Adrenal gland (tissue), 12 donors: ENCODE results near the gene SPATA19. TPM values are rescaled to one million over a fixed set of nuclear protein-coding genes. Genes with fewer than 3 reads are reported as not detected.

Source experiments
- DNase-seq, 7 donors: peaks; one replicate each; pipeline ENCODE4 v3.0.0-alpha.2; 2019 to 2020
- H3K27ac ChIP-seq, 5 donors: fragments of 200-600 bp; sonication (generic) in 4 of 5; 1 replicate in 3 of 5; 2 replicates in 2 of 5; pipeline versions ENCODE4 v1.5.1 to v1.8.0; 2016 to 2020; ENCODE audit warnings: mild to moderate bottlenecking in 1 of 5
- H3K27me3 ChIP-seq: fragments of 200-600 bp; 2 replicates; pipeline ENCODE4 v1.8.0; 2021
- H3K36me3 ChIP-seq, 2 donors: fragments of 200-600 bp; replicated peaks in 1 of 2; 1 replicate in 1 of 2; 2 replicates in 1 of 2; pipeline versions ENCODE4 v1.5.1 to v1.8.0; 2018 to 2022
- H3K4me1 ChIP-seq, 2 donors: fragments of 200-600 bp; replicated peaks in 1 of 2; 1 replicate in 1 of 2; 2 replicates in 1 of 2; pipeline versions ENCODE4 v1.5.1 to v1.8.0; 2018 to 2021
- H3K4me3 ChIP-seq, 4 donors: fragments of 200-600 bp; sonication (generic) in 3 of 4; one replicate each; pipeline ENCODE4 v1.5.1; 2016 to 2018
- H3K9me3 ChIP-seq, 3 donors: fragments of 200-600 bp; sonication (generic) in 1 of 3; replicated peaks in 1 of 3; 1 replicate in 2 of 3; 2 replicates in 1 of 3; pipeline versions ENCODE4 v1.5.1 to v1.8.0; 2016 to 2021
- POLR2A ChIP-seq, 2 donors: fragments of 450-650 bp; IDR thresholded peaks; one replicate each; pipeline ENCODE4 v1.6.1; 2017; ENCODE audit warnings: antibody characterized with exemption in 2 of 2, mild to moderate bottlenecking in 2 of 2, moderate library complexity in 1 of 2
- WGBS, 4 donors: extraction: QIAGEN DNeasy Blood & Tissue Kit in 2 of 4; methylation state at CpG; one replicate each; pipeline versions ENCODE4 v1.1.5 to v1.1.7; 2013 to 2017; 5-methylcytosine and 5-hydroxymethylcytosine counted together
- intact Hi-C, 2 donors: fragments of 100-400 bp; cut with DNase I; formaldehyde crosslinking; loops; one replicate each; pipeline versions ENCODE4 v1.14.1 to v1.15.0; 2022 to 2023
- polyA plus RNA-seq, 3 donors: library from polyadenylated mRNA; stranded (reverse); fragments of 200-250 nt in 2 of 3; fragments of 350-450 nt in 1 of 3; fragmentation: Illumina TruSeq in 1 of 3; extraction: RNeasy Lipid Tissue Mini Kit (QIAGEN cat#74804) in 1 of 3; gene quantifications; one replicate each; pipeline ENCODE4 v1.2.3, GENCODE V29; 2013 to 2014
- total RNA-seq, 9 donors: library from RNA; depleted of rRNA in 4 of 9; stranded (reverse); fragments of >200 nt in 4 of 9; fragments of 120-200 nt in 1 of 9; fragmentation: NEBNext Ultra II Directional in 1 of 9; extraction: Animal tissue kit (Norgen Biotek cat#: 25700) in 1 of 9; gene quantifications; one replicate each; pipeline versions ENCODE4 v1.1.0 to v1.2.4, GENCODE V29; 2013 to 2023
- TF ChIP-seq, protein P1 (sequence below), 6 experiments: fragments of 450-650 bp in 4 of 6; fragments of 200-600 bp in 2 of 6; sonication (generic) in 1 of 6; IDR thresholded peaks; 1 replicate in 5 of 6; 2 replicates in 1 of 6; pipeline versions ENCODE4 v1.5.1 to v1.8.0; 2016 to 2021; ENCODE audit warnings: antibody characterized with exemption in 6 of 6, mild to moderate bottlenecking in 2 of 6, moderate library complexity in 1 of 6
- donor health status: healthy with polysubstance abuse.
- donor health status: Bipolar disorder and iron deficiency.
- donor health status: DM: yes; HTN: yes; CAD: no.
- donor health status: DM: no; HTN: no; CAD: no.
- donor health status: DM: no; HTN: no; CAD: no.
- donor health status: DM: yes; HTN: yes; CAD: no.

SPATA19 gene
- total and polyA plus RNA-seq, 12 donors = not detected

DNA sequence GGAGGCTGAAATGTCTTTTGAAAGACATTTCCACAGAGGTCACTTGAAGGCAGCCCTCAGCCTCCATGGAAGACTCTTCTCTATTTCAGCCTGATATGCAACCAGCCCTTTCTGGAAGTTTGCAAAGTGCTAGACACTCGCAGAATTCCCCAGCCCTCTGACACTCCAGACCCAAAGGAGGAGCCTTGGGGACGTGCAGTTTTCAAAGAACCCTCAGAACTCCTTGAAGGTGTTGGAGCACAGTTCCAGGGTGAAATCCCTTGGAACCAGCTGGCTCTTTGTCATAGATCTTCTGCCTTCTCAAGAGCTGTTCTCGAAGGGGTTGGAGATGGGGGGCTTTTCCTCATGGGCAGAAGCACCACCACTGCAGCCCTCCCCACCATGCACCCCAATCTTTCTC is 19.6 kb downstream of the SPATA19 start:
- H3K4me1 ChIP-seq = no peaks in the 10 kb centered on the region
- no peak overlapping the region for H3K27ac ChIP-seq
- no peaks in the 10 kb centered on the region for H3K9me3 ChIP-seq
- no peaks in the 10 kb centered on the region for H3K27me3 ChIP-seq
- TF ChIP-seq POLR2A (IDR thresholded peaks at IDR 0.05) = no peak
- TF ChIP-seq, protein P1, sequence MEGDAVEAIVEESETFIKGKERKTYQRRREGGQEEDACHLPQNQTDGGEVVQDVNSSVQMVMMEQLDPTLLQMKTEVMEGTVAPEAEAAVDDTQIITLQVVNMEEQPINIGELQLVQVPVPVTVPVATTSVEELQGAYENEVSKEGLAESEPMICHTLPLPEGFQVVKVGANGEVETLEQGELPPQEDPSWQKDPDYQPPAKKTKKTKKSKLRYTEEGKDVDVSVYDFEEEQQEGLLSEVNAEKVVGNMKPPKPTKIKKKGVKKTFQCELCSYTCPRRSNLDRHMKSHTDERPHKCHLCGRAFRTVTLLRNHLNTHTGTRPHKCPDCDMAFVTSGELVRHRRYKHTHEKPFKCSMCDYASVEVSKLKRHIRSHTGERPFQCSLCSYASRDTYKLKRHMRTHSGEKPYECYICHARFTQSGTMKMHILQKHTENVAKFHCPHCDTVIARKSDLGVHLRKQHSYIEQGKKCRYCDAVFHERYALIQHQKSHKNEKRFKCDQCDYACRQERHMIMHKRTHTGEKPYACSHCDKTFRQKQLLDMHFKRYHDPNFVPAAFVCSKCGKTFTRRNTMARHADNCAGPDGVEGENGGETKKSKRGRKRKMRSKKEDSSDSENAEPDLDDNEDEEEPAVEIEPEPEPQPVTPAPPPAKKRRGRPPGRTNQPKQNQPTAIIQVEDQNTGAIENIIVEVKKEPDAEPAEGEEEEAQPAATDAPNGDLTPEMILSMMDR (IDR thresholded peaks at IDR 0.05) = no peak
- no peak for DNase-seq
- intact Hi-C loops = no loop called here
- no peaks in the 10 kb centered on the region for H3K36me3 ChIP-seq
- 58 to 73% (median 65%) methylated on average over 3 of the region's 3 CpGs for WGBS, 4 donors
- H3K4me3 ChIP-seq = no peak overlapping the region

DNA sequence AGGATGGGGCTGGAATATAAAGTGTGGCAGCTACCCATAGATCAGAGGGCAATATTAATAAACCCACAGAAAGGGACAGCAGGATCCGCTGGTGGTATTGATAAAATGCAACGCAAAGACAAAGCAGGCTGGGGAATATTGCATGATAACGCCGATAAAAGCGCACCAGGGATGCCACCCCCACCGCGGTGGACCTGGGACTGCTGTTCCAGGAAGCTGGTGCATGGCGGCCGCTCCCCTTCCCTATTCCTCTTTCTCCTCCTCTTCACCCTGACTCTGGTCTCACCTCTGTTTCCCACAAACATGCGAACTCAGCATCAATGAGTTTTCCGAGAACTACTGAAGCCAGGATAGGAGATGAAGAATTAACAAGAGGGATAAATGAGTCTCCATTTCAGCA is 20.2 kb downstream of the SPATA19 start:
- TF ChIP-seq, protein P1 (IDR thresholded peaks at IDR 0.05) = no peak
- no peak for TF ChIP-seq POLR2A (IDR thresholded peaks at IDR 0.05)

DNA sequence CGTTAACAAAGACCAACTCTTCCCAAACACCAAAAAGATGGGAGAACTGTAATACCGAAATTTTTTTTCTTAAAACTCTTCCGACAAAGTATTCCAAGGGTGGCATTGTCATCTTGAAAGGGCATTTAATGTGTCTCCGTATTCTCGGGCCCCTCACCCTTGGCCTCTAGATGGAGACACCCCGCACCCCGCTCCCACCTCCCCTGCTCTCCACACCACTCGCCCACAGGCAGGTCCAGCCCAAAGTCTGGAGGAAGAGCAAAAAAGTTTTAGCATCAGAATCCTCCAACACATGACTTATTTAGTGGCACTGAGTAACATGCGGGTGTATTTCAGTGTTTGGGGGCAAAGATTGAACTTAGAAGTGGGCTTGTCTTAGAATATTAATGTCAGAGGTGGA is 20.7 kb downstream of the SPATA19 start:
- intact Hi-C loops = no loop called here
- no peak overlapping the region for H3K4me3 ChIP-seq
- H3K27ac ChIP-seq = no peak overlapping the region
- no peak for DNase-seq
- no peaks in the 10 kb centered on the region for H3K36me3 ChIP-seq
- WGBS, 4 donors = 72 to 84% (median 80%) methylated on average over 9 of the region's 9 CpGs
- H3K4me1 ChIP-seq = no peaks in the 10 kb centered on the region
- H3K27me3 ChIP-seq = no peaks in the 10 kb centered on the region
- H3K9me3 ChIP-seq = no peaks in the 10 kb centered on the region
- no peak for TF ChIP-seq POLR2A (IDR thresholded peaks at IDR 0.05)
- TF ChIP-seq, protein P1 (IDR thresholded peaks at IDR 0.05) = no peak

More for the DNA sequence above, 20.2 kb downstream of the SPATA19 start:
- no peaks in the 10 kb centered on the region for H3K27me3 ChIP-seq
- H3K27ac ChIP-seq = no peak overlapping the region
- 84 to 95% (median 90%) methylated on average over 11 of the region's 11 CpGs for WGBS, 4 donors
- no peak for DNase-seq
- no peaks in the 10 kb centered on the region for H3K9me3 ChIP-seq
- intact Hi-C loops = no loop called here
- H3K4me1 ChIP-seq = no peaks in the 10 kb centered on the region
- H3K36me3 ChIP-seq = no peaks in the 10 kb centered on the region
- no peak overlapping the region for H3K4me3 ChIP-seq

DNA sequence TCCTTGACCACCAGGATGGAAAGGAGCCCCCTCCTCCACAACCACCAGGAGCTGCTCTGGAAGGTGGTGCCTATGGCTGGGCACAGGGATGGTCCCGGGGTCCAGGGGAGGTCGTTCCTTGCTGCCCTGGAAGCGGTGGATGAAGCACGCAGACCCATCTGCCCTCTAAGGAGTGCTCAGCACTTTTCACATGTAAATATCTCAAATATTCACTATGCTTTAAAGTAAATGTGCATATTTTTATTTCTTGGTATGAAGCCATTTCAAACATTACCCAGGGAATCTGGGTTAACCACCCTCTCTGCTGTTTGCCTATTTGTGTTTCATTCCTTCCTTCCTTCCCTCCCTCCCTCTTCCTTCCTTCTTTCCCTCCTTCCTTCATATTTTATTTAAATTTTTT is 21.7 kb downstream of the SPATA19 start:
- TF ChIP-seq, protein P1 (IDR thresholded peaks at IDR 0.05) = no peak
- TF ChIP-seq POLR2A (IDR thresholded peaks at IDR 0.05) = no peak
- no peak overlapping the region for H3K4me3 ChIP-seq
- H3K4me1 ChIP-seq = no peaks in the 10 kb centered on the region
- DNase-seq = no peak
- no peaks in the 10 kb centered on the region for H3K27me3 ChIP-seq
- no peak overlapping the region for H3K27ac ChIP-seq
- intact Hi-C loops = no loop called here
- H3K9me3 ChIP-seq = no peaks in the 10 kb centered on the region
- WGBS, 4 donors = 80 to 95% (median 85%) methylated on average over 4 of the region's 4 CpGs
- no peaks in the 10 kb centered on the region for H3K36me3 ChIP-seq
